Peyer's patch (tissue), 4 donors: Measurements from ENCODE around the gene MASP2. TPM values are rescaled to one million over a fixed set of nuclear protein-coding genes. Genes with fewer than 3 reads are reported as not detected.
"Not testable (repeated sequence)": the region's sequence is repeated elsewhere in the genome, so short reads cannot be mapped to it uniquely, and the experiment has no call there.

Source experiments
- DNase-seq, 3 donors: peaks; one replicate each; pipeline ENCODE4 v3.0.0-alpha.2; 2017 to 2019
- H3K27ac ChIP-seq, 4 donors: fragments of 200-600 bp; sonication (generic); one replicate each; pipeline ENCODE4 v1.5.1; 2016 to 2019
- H3K27me3 ChIP-seq, 2 donors: fragments of 200-600 bp; sonication (generic); one replicate each; pipeline ENCODE4 v1.5.1; 2019
- H3K36me3 ChIP-seq, 3 donors: fragments of 200-600 bp; sonication (generic); one replicate each; pipeline ENCODE4 v1.5.1; 2016 to 2019
- H3K4me1 ChIP-seq, 4 donors: fragments of 200-600 bp; sonication (generic); one replicate each; pipeline ENCODE4 v1.5.1; 2016 to 2019
- H3K4me3 ChIP-seq, 4 donors: fragments of 200-600 bp; sonication (generic); 1 replicate in 3 of 4; 2 replicates in 1 of 4; pipeline ENCODE4 v1.5.1; 2016 to 2019; ENCODE audit warnings: mild to moderate bottlenecking in 1 of 4
- H3K9me3 ChIP-seq, 4 donors: fragments of 200-600 bp; sonication (generic); one replicate each; pipeline ENCODE4 v1.5.1; 2016 to 2019; ENCODE audit warnings: mild to moderate bottlenecking in 1 of 4
- POLR2A ChIP-seq, 2 donors: fragments of 450-650 bp; IDR thresholded peaks; one replicate each; pipeline ENCODE4 v1.5.1; 2017; ENCODE audit warnings: antibody characterized with exemption in 2 of 2, mild to moderate bottlenecking in 2 of 2, moderate library complexity in 2 of 2
- total RNA-seq, 4 donors: library from RNA; depleted of rRNA; stranded (reverse); fragments of >200 nt; gene quantifications; one replicate each; pipeline ENCODE4 v1.1.0, GENCODE V29; 2016
- TF ChIP-seq, protein P1 (sequence below), 6 experiments: fragments of 450-650 bp in 4 of 6; fragments of 200-600 bp in 2 of 6; sonication (generic) in 1 of 6; IDR thresholded peaks; one replicate each; pipeline ENCODE4 v1.5.1; 2017 to 2019; ENCODE audit warnings: antibody characterized with exemption in 6 of 6, mild to moderate bottlenecking in 3 of 6, moderate library complexity in 1 of 6

MASP2 gene
- total RNA-seq, 4 donors from 2014 or later: not detected

DNA sequence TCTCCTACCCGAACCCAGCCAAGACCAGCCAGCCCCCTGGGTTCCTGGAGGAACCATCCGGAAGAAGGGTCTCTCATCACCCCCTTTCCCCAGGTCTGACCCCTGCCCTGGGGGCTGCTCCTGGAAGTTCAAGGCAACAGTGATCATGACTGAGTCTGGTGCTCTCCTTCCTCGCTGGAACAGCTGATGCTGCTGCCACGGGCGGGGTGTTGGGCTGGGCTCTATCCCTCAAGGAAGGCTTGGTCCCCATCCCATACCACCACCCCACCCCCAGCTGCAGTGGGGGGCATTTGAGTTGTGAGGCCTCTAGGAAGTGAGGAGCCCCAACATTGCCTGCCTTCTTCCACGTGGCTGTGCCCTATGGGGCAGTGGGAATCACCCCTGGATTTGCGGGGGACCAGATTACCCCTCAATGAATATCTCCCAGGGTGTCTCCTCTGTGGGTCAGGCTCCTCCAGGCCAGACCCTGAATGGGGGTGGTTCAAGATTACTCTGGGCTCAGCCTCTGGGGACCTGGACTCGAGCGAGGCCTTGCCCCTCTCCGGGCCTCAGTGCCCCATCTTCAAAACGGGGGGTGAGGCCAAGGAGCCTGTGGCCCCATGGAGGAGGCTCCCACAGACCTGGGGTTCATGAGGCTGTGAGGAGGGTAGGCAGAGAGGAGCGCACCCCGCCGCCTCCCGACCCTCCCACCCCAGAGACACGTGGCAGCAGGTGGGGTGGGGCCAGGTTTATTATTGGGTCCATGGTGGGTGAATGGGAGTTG is 2.8 kb downstream of the MASP2 start:
- peak in 1 of 3 donors; percentile 21 for DNase-seq
- H3K36me3 ChIP-seq: no peaks in the 10 kb centered on the region
- H3K4me3 ChIP-seq: no peak overlapping the region
- H3K27ac ChIP-seq: no peak overlapping the region
- H3K9me3 ChIP-seq: no peaks in the 10 kb centered on the region
- no peaks in the 10 kb centered on the region for H3K4me1 ChIP-seq
- no peaks in the 10 kb centered on the region for H3K27me3 ChIP-seq
- no peak for TF ChIP-seq POLR2A (IDR thresholded peaks at IDR 0.05)
- TF ChIP-seq, protein P1, sequence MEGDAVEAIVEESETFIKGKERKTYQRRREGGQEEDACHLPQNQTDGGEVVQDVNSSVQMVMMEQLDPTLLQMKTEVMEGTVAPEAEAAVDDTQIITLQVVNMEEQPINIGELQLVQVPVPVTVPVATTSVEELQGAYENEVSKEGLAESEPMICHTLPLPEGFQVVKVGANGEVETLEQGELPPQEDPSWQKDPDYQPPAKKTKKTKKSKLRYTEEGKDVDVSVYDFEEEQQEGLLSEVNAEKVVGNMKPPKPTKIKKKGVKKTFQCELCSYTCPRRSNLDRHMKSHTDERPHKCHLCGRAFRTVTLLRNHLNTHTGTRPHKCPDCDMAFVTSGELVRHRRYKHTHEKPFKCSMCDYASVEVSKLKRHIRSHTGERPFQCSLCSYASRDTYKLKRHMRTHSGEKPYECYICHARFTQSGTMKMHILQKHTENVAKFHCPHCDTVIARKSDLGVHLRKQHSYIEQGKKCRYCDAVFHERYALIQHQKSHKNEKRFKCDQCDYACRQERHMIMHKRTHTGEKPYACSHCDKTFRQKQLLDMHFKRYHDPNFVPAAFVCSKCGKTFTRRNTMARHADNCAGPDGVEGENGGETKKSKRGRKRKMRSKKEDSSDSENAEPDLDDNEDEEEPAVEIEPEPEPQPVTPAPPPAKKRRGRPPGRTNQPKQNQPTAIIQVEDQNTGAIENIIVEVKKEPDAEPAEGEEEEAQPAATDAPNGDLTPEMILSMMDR (IDR thresholded peaks at IDR 0.05): no peak

DNA sequence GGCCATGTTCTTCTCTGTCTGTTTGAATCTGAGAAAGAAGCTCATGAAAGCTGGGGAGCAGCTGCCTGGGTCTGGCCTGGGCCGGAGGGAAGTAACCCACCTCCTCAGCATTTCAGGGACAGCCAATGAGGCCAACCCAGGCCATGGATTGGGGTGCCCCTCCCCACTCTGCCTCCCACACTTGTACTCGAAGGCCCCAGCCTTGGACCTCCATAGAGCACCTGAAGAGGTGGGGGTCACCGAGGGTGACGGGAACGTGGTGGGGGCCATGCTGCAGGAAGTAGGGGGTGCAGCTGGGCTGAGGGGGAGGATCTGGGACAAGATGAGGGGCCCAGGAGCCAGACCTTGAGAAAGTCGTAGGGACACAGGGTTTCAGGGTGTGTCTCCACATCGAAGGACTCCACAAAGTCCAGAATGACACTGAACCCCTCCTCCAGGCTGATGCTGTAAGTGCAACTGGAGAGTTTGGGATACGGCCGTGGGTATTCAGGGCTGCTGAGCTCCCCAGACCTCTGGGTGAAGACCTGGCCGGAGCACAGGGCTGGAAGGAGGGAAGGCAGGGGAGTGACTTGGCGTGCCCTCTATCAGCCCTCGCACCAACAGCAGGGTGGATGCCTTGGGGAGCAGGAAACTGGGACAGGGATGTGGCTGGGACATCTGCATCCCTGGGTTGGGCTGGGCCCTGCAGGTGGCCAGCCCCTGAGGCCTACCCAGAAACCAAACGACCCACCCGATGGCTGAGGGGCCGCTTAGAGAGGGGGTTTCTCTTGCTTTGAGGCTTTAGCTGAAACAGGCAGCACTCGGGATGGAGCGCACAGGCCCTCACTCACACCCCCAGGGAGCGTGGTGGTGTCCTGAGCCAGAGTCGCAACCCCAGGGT is 3.8 kb downstream of the MASP2 start:
- DNase-seq: no peak
- Histone ChIP-seq H3K4me1 (no peaks in the 10 kb centered on the region), H3K36me3 (no peaks in the 10 kb centered on the region), H3K4me3 (no peak overlapping the region), H3K9me3 (no peaks in the 10 kb centered on the region), H3K27me3 (no peaks in the 10 kb centered on the region), H3K27ac (no peak overlapping the region)
- TF ChIP-seq, protein P1 (IDR thresholded peaks at IDR 0.05): no peak
- TF ChIP-seq POLR2A (IDR thresholded peaks at IDR 0.05): no peak

DNA sequence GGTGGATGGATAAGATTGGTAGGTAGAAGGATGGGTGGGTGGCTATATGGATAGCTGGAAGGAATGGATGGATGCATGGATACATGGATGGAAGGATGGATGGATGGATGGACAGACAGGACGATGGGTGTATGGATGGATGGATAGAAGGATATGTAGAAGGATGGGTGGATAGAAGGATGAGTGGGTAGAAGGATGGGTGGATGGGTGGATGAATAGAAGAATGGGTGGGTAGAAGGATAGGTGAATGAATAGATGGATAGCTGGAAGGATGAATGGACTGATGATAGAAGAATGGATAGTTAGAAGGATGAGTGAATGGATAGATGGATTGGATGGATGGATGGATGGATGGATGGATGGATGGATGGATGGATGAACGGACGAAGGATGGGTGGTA is 5.0 kb downstream of the MASP2 start:
- Histone ChIP-seq H3K36me3 (no peaks in the 10 kb centered on the region), H3K4me3 (no peak overlapping the region), H3K27ac (no peak overlapping the region), H3K4me1 (no peaks in the 10 kb centered on the region), H3K9me3 (no peaks in the 10 kb centered on the region), H3K27me3 (no peaks in the 10 kb centered on the region)
- TF ChIP-seq, protein P1 (IDR thresholded peaks at IDR 0.05): no peak
- no peak for TF ChIP-seq POLR2A (IDR thresholded peaks at IDR 0.05)
- DNase-seq: no peak

DNA sequence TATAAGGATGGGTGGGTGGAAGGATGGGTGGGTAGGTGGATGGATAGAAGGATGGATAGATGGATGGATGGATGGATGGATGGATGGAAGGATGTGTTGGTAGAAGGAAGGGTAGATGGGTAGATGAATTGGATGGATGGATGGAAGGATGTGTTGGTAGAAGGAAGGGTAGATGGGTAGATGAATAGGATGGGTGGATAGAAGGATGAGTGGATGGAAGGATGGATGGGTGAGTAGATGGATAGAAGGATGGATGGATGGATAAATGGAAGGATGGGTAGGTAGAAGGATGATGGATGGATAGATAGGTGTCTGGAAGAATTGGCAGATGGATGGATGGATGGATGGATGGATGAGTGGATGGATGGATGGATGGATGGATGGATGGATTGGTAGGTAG is 6.0 kb downstream of the MASP2 start:
- H3K4me1 ChIP-seq: no peaks in the 10 kb centered on the region
- no peaks in the 10 kb centered on the region for H3K9me3 ChIP-seq
- no peaks in the 10 kb centered on the region for H3K36me3 ChIP-seq
- DNase-seq: no peak
- H3K4me3 ChIP-seq: no peak overlapping the region
- H3K27ac ChIP-seq: no peak overlapping the region
- no peak for TF ChIP-seq POLR2A (IDR thresholded peaks at IDR 0.05)
- TF ChIP-seq, protein P1 (IDR thresholded peaks at IDR 0.05): no peak
- no peaks in the 10 kb centered on the region for H3K27me3 ChIP-seq

DNA sequence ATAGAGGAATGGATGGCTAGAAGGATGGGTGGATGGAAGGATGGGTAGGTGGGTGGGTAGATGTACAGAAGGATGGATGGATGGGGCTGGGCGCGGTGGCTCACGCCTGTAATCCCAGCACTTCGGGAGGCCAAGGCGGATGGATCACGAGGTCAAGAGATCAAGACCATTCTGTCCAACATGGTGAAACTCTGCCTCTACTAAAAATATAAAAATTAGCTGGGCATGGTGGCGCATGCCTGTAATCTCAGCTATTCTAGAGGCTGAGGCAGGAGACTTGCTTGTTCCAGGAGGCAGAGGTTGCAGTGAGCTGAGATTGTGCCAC is 7.0 kb downstream of the MASP2 start:
- not testable (repeated sequence) for H3K27me3 ChIP-seq, H3K27ac ChIP-seq, H3K4me1 ChIP-seq, H3K4me3 ChIP-seq, DNase-seq, H3K36me3 ChIP-seq, H3K9me3 ChIP-seq
